ENCODE results near the gene RBM26. TPM values are rescaled to one million over a fixed set of nuclear protein-coding genes. Genes with fewer than 3 reads are reported as not detected.

Gene RBM26
- total RNA-seq, 4 donors from 2014 or later, result 21.1 to 43.1 (median 26.9) TPM

GRCh38 chr13:79328510-79328909 is 77.5 kb downstream of the RBM26 start:
- no peak for TF ChIP-seq POLR2A (IDR thresholded peaks at IDR 0.05)
- TF ChIP-seq EP300 (IDR thresholded peaks at IDR 0.05), result no peak
- TF ChIP-seq, protein P1, sequence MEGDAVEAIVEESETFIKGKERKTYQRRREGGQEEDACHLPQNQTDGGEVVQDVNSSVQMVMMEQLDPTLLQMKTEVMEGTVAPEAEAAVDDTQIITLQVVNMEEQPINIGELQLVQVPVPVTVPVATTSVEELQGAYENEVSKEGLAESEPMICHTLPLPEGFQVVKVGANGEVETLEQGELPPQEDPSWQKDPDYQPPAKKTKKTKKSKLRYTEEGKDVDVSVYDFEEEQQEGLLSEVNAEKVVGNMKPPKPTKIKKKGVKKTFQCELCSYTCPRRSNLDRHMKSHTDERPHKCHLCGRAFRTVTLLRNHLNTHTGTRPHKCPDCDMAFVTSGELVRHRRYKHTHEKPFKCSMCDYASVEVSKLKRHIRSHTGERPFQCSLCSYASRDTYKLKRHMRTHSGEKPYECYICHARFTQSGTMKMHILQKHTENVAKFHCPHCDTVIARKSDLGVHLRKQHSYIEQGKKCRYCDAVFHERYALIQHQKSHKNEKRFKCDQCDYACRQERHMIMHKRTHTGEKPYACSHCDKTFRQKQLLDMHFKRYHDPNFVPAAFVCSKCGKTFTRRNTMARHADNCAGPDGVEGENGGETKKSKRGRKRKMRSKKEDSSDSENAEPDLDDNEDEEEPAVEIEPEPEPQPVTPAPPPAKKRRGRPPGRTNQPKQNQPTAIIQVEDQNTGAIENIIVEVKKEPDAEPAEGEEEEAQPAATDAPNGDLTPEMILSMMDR (IDR thresholded peaks at IDR 0.05), result no peak
- no peak for TF ChIP-seq POLR2AphosphoS5 (IDR thresholded peaks at IDR 0.05)
- Histone ChIP-seq H3K4me1 (no peaks in the 10 kb centered on the region), H3K9me3 (no peaks in the 10 kb centered on the region), H3K27ac (no peak overlapping the region), H3K4me3 (no peak overlapping the region), H3K36me3 (peaks cover 0 to 28% of the 10 kb centered on the region in 2 donors), H3K27me3 (no peaks in the 10 kb centered on the region)
- ATAC-seq, result no peak
- 85 to 95% methylated on average over 1 of the region's 1 CpG for WGBS, 2 donors (ENCODE audit: low coverage in 1 of 2)

DNA sequence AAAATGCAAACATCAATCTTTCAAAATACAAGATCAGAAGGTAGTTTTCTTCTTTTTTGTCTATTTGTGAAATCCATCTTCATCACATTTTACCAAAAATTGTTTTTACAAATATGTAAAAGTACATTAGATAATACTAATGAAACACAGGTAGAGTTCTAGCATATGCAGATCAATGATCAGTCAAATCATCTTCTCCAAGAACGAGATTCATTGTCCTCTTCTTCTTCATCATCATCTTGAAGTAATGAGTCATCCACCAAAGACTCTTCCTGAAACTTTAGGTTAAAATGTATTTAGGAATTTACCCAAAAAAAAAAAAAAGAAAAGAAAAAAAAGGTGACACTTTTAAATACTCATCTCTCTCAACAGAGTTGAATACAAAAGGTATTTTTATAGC is 85.6 kb downstream of the RBM26 start:
- Histone ChIP-seq H3K9me3 (no peaks in the 10 kb centered on the region), H3K36me3 (peaks cover 0 to 44% of the 10 kb centered on the region in 2 donors), H3K27ac (no peak overlapping the region), H3K4me3 (no peak overlapping the region), H3K4me1 (no peaks in the 10 kb centered on the region), H3K27me3 (no peaks in the 10 kb centered on the region)
- 88 to 92% methylated on average over 1 of the region's 1 CpG for WGBS, 2 donors (ENCODE audit: low coverage in 1 of 2)
- ATAC-seq, result no peak
- TF ChIP-seq, protein P1 (IDR thresholded peaks at IDR 0.05), result no peak
- TF ChIP-seq POLR2A (IDR thresholded peaks at IDR 0.05) (no peak), POLR2AphosphoS5 (IDR thresholded peaks at IDR 0.05) (no peak), EP300 (IDR thresholded peaks at IDR 0.05) (no peak)

DNA sequence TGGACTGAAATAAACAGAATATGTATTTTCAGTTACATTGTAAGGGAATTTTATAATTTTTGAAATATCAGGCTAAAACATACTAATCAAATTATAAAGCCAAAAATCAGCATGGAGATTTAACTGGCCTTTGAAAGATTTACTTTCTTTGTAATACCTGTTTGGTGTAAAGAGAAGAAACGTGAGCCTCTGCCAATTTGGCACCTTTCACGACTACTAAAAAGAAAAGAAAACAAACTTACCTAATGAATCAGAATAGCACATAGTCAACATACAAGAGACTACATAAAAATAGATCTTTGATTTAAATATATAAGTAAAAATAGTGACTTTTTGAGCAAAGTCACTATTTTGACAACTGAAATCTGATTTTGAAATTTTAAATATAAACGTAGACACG is 87.4 kb downstream of the RBM26 start:
- no peaks in the 10 kb centered on the region for H3K9me3 ChIP-seq
- no peak for TF ChIP-seq POLR2A (IDR thresholded peaks at IDR 0.05)
- TF ChIP-seq EP300 (IDR thresholded peaks at IDR 0.05), result no peak
- TF ChIP-seq, protein P1 (IDR thresholded peaks at IDR 0.05), result no peak
- TF ChIP-seq POLR2AphosphoS5 (IDR thresholded peaks at IDR 0.05), result no peak
- WGBS, 2 donors (ENCODE audit: low coverage in 1 of 2), result 71 to 84% methylated on average over 4 of the region's 4 CpGs
- no peak overlapping the region for H3K4me3 ChIP-seq
- H3K27me3 ChIP-seq, result no peaks in the 10 kb centered on the region
- no peak for ATAC-seq
- no peak overlapping the region for H3K27ac ChIP-seq
- H3K36me3 ChIP-seq, result peaks cover 0 to 44% of the 10 kb centered on the region in 2 donors
- H3K4me1 ChIP-seq, result no peaks in the 10 kb centered on the region

DNA sequence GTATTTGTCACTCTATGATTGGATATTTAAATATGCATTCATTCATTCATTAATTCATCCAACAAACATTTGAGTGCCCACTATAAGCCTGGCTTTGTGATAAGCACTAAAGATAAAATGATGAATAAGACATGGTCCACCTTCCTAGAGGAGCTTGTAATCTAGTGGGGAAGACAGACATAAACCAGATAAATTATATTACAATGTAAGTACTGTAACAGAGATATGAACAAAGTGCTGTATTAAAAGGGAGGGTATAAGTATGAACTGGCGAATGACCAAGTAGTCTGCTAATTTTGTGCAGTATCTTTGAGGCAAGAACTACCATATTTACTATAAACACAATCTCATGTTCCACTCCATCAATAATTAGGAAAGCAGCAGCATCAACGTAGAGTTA is 88.2 kb downstream of the RBM26 start:
- 86 to 89% methylated on average over 2 of the region's 2 CpGs for WGBS, 2 donors (ENCODE audit: low coverage in 1 of 2)
- no peaks in the 10 kb centered on the region for H3K9me3 ChIP-seq
- TF ChIP-seq EP300 (IDR thresholded peaks at IDR 0.05), result no peak
- TF ChIP-seq POLR2AphosphoS5 (IDR thresholded peaks at IDR 0.05), result no peak
- TF ChIP-seq, protein P1 (IDR thresholded peaks at IDR 0.05), result no peak
- no peak for TF ChIP-seq POLR2A (IDR thresholded peaks at IDR 0.05)
- H3K4me3 ChIP-seq, result no peak overlapping the region
- H3K27ac ChIP-seq, result no peak overlapping the region
- peaks cover 0 to 43% of the 10 kb centered on the region in 2 donors for H3K36me3 ChIP-seq
- ATAC-seq, result no peak
- no peaks in the 10 kb centered on the region for H3K27me3 ChIP-seq
- no peaks in the 10 kb centered on the region for H3K4me1 ChIP-seq

GRCh38 chr13:79314652-79315051 is 91.4 kb downstream of the RBM26 start:
- H3K4me3 ChIP-seq, result no peak overlapping the region
- ATAC-seq, result no peak
- peaks cover 0 to 17% of the 10 kb centered on the region in 2 donors for H3K36me3 ChIP-seq
- H3K4me1 ChIP-seq, result peaks cover 0 to 10% (median 0%) of the 10 kb centered on the region in 3 donors
- no peaks in the 10 kb centered on the region for H3K9me3 ChIP-seq
- 11 to 28% methylated on average over 3 of the region's 3 CpGs for WGBS, 2 donors (ENCODE audit: low coverage in 1 of 2)
- no peaks in the 10 kb centered on the region for H3K27me3 ChIP-seq
- no peak overlapping the region for H3K27ac ChIP-seq
- TF ChIP-seq, protein P1 (IDR thresholded peaks at IDR 0.05), result no peak
- no peak for TF ChIP-seq POLR2AphosphoS5 (IDR thresholded peaks at IDR 0.05)
- TF ChIP-seq EP300 (IDR thresholded peaks at IDR 0.05), result no peak
- TF ChIP-seq POLR2A (IDR thresholded peaks at IDR 0.05), result no peak

Measured in gastroesophageal sphincter (tissue), 4 donors.